ENCODE data around the gene MGAT4B. TPM values are rescaled to one million over a fixed set of nuclear protein-coding genes. Genes with fewer than 3 reads are reported as not detected.

The MGAT4B gene
- total RNA-seq, 1 experiment from 2014 or later = 406 TPM

DNA sequence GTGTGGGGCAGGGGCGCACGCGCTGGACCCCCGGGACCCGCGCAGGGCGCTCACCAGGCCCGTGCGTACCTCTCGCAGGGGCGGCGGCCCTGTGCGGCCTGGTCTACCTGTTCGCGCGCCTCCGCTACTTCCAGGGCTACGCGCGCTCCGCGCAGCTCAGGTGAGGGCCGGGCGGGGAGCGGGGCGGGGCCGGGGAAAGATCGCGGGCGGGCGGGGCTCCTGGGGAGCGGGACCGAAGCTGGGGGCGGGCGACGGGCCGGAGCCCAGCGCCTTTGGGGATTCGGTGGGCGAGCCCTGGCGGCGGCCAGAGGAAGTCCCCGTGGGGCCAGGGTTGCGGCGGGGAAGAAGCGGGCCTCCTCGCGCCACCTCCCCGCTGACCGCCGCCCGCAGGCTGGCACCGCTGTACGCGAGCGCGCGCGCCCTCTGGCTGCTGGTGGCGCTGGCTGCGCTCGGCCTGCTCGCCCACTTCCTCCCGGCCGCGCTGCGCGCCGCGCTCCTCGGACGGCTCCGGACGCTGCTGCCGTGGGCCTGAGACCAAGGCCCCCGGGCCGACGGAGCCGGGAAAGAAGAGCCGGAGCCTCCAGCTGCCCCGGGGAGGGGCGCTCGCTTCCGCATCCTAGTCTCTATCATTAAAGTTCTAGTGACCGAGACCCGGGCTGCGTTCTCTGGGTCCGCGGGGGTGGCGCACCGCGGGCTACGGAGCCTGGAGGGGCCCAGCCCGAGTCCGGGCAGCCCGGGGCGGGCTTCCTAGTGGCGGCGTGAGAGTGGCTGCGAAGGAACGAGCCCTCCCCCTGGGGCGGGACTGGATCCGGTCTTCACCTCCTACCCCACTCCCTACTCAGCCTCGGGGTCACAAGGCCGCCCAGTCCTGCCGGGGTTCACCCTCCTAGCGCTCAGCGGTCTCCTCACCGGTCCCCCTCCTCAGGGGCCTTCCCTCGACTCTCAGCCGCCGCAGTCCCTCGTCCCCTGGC, 10.5 kb downstream of the MGAT4B start:
- Histone ChIP-seq H3K36me3 (ENCODE audit: control insufficient read depth, insufficient read depth, low read length) (peaks cover 4% of the 10 kb centered on the region), H3K27ac (ENCODE audit: low read length) (peak overlapping the region; percentile 89), H3K4me3 (ENCODE audit: low read depth in 2 of 2, low read length in 2 of 2) (peak overlapping the region; percentile 55 to 65), H3K4me1 (ENCODE audit: control insufficient read depth, insufficient read depth, low read length) (peaks cover 9% of the 10 kb centered on the region), H3K9me3 (ENCODE audit: control insufficient read depth, insufficient read depth, low read depth, low read length) (no peaks in the 10 kb centered on the region), H3K27me3 (ENCODE audit: control insufficient read depth, insufficient read depth, low read length) (no peaks in the 10 kb centered on the region)
- in situ Hi-C loops (cut with HindIII; ENCODE audit: low pct_unique_long_range_greater_than_20kb, low sequenced_read_pairs) (no loop called here), intact Hi-C loops (cut with micrococcal nuclease; ENCODE audit: unreplicated experiment) (no loop called here)
- no TSS peak for BruUV-seq (replicated peaks)
- ChIA-PET CTCF (interaction anchor here (0.6 to 0.7 kb wide), 3 partner anchors 11 to 64 kb away, joined by 4 to 10 read pairs (median 4); no protein-coding TSS in a partner anchor), POLR2A (interaction anchor here (0.6 kb wide), 2 partner anchors 25 to 67 kb away, joined by 3 to 15 read pairs; no protein-coding TSS in a partner anchor)
- ATAC-seq (peak; percentile 86), DNase-seq (ENCODE audit: low read depth, low spot score) (no peak)
- TF ChIP-seq SIN3A (IDR thresholded peaks at IDR 0.05; ENCODE audit: borderline replicate concordance, insufficient read depth, low read depth, low read length) = peak; percentile 76; the same call in 1 of the 2 replicates
- TF ChIP-seq POLR2AphosphoS5 (IDR thresholded peaks at IDR 0.05; ENCODE audit: low read depth, low read length) = peak; percentile 94
- TF ChIP-seq, protein P1, sequence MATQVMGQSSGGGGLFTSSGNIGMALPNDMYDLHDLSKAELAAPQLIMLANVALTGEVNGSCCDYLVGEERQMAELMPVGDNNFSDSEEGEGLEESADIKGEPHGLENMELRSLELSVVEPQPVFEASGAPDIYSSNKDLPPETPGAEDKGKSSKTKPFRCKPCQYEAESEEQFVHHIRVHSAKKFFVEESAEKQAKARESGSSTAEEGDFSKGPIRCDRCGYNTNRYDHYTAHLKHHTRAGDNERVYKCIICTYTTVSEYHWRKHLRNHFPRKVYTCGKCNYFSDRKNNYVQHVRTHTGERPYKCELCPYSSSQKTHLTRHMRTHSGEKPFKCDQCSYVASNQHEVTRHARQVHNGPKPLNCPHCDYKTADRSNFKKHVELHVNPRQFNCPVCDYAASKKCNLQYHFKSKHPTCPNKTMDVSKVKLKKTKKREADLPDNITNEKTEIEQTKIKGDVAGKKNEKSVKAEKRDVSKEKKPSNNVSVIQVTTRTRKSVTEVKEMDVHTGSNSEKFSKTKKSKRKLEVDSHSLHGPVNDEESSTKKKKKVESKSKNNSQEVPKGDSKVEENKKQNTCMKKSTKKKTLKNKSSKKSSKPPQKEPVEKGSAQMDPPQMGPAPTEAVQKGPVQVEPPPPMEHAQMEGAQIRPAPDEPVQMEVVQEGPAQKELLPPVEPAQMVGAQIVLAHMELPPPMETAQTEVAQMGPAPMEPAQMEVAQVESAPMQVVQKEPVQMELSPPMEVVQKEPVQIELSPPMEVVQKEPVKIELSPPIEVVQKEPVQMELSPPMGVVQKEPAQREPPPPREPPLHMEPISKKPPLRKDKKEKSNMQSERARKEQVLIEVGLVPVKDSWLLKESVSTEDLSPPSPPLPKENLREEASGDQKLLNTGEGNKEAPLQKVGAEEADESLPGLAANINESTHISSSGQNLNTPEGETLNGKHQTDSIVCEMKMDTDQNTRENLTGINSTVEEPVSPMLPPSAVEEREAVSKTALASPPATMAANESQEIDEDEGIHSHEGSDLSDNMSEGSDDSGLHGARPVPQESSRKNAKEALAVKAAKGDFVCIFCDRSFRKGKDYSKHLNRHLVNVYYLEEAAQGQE (IDR thresholded peaks at IDR 0.05; ENCODE audit: insufficient read depth in 1 of 2, low read depth in 2 of 2, low read length in 1 of 2) = 0 out of 4 replicates have a peak, but pooled peaks of 1 of the 2 experiments have one; percentile 23
- TF ChIP-seq, protein P2, sequence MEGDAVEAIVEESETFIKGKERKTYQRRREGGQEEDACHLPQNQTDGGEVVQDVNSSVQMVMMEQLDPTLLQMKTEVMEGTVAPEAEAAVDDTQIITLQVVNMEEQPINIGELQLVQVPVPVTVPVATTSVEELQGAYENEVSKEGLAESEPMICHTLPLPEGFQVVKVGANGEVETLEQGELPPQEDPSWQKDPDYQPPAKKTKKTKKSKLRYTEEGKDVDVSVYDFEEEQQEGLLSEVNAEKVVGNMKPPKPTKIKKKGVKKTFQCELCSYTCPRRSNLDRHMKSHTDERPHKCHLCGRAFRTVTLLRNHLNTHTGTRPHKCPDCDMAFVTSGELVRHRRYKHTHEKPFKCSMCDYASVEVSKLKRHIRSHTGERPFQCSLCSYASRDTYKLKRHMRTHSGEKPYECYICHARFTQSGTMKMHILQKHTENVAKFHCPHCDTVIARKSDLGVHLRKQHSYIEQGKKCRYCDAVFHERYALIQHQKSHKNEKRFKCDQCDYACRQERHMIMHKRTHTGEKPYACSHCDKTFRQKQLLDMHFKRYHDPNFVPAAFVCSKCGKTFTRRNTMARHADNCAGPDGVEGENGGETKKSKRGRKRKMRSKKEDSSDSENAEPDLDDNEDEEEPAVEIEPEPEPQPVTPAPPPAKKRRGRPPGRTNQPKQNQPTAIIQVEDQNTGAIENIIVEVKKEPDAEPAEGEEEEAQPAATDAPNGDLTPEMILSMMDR (IDR thresholded peaks at IDR 0.05) = peak; percentile 95
- no peak for TF ChIP-seq TCF7L2 (IDR thresholded peaks at IDR 0.05; ENCODE audit: low read depth, low read length)

DNA sequence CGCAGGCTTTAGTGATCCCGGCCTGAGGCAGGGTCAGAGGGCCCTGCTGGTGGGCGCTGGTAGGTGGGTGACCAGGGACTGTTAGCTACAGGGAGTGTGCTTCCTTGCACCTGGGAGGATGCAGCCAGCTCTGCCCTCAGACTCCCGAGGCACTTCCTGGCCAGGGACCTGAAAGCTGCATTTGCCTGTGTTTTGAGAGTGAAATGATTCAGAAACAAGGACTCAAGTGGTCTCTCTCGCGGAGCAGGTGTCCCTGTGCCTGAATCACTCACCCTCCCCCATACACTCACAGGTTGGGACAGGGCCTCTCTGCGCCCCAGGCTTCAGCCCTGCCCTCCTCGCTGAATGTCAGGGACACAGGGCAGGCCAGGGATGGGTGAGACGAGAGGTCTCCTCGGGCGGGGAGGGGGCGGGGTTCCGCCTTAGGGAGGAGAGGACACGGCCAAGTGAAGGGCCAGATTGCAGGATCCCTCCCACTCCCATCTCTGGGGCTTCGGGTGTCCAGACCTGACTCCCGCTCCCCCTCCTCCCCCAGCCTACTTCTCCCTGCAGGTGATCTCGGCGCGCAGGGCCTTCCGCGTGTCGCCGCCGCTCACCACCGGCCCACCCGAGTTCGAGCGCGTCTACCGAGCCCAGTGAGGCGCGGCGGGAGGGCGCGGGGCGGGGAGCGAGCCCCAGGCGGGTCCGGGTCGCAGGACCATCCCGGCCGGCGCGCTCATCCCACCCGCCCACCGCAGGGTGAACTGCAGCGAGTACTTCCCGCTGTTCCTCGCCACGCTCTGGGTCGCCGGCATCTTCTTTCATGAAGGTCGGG, 11.4 kb downstream of the MGAT4B start:
- peaks cover 9% of the 10 kb centered on the region for H3K4me1 ChIP-seq (ENCODE audit: control insufficient read depth, insufficient read depth, low read length)
- peaks cover 4% of the 10 kb centered on the region for H3K36me3 ChIP-seq (ENCODE audit: control insufficient read depth, insufficient read depth, low read length)
- ATAC-seq (peak; percentile 11), DNase-seq (ENCODE audit: low read depth, low spot score) (no peak)
- no TSS peak for BruUV-seq (replicated peaks)
- TF ChIP-seq, protein P2 (IDR thresholded peaks at IDR 0.05) = no peak
- TF ChIP-seq SIN3A (IDR thresholded peaks at IDR 0.05; ENCODE audit: borderline replicate concordance, insufficient read depth, low read depth, low read length) (0 out of 2 replicates have a peak, but pooled peaks have one; percentile 31), TCF7L2 (IDR thresholded peaks at IDR 0.05; ENCODE audit: low read depth, low read length) (no peak)
- H3K9me3 ChIP-seq (ENCODE audit: control insufficient read depth, insufficient read depth, low read depth, low read length) = no peaks in the 10 kb centered on the region
- in situ Hi-C loops (cut with HindIII; ENCODE audit: low pct_unique_long_range_greater_than_20kb, low sequenced_read_pairs) (no loop called here), intact Hi-C loops (cut with micrococcal nuclease; ENCODE audit: unreplicated experiment) (no loop called here)
- no peaks in the 10 kb centered on the region for H3K27me3 ChIP-seq (ENCODE audit: control insufficient read depth, insufficient read depth, low read length)
- ChIA-PET CTCF (interaction anchor here (0.6 to 0.7 kb wide), 3 partner anchors 10 to 64 kb away, joined by 4 to 10 read pairs (median 4); no protein-coding TSS in a partner anchor), POLR2A (interaction anchor here (0.6 kb wide), 2 partner anchors 24 to 35 kb away, joined by 3 to 15 read pairs; no protein-coding TSS in a partner anchor)
- peak overlapping the region; percentile 55 to 65 for H3K4me3 ChIP-seq (ENCODE audit: low read depth in 2 of 2, low read length in 2 of 2)
- peak overlapping the region; percentile 65 for H3K27ac ChIP-seq (ENCODE audit: low read length)

Data from Panc1 (cell line).